C4-2B (cell line): ENCODE data around the gene DSCAM.

Experiments
- CTCF ChIP-seq: fragments of 450-650 bp; conservative IDR thresholded peaks from 2 replicates; pipeline ENCODE4 v1.5.1; 2017; ENCODE audit warnings: mild to moderate bottlenecking
- ZFX ChIP-seq: fragments of 450-650 bp; IDR thresholded peaks from 2 replicates; pipeline ENCODE4 v1.6.1; 2017

- no peak for TF ChIP-seq CTCF
- TF ChIP-seq ZFX: no peak
Observed at GRCh38 chr21:40129809-40130208, 717.1 kb downstream of the DSCAM start.
